GM18508 (cell line): ENCODE data around the gene NR4A1.

Experiments
- ATAC-seq: cut with Tn5 transposase; IDR thresholded peaks from one replicate; pipeline ENCODE4 v1.9.1; 2021; ENCODE audit warnings: moderate number of reproducible peaks; ENCODE audit not compliant: insufficient read depth, unreplicated experiment

Gene NR4A1

DNA sequence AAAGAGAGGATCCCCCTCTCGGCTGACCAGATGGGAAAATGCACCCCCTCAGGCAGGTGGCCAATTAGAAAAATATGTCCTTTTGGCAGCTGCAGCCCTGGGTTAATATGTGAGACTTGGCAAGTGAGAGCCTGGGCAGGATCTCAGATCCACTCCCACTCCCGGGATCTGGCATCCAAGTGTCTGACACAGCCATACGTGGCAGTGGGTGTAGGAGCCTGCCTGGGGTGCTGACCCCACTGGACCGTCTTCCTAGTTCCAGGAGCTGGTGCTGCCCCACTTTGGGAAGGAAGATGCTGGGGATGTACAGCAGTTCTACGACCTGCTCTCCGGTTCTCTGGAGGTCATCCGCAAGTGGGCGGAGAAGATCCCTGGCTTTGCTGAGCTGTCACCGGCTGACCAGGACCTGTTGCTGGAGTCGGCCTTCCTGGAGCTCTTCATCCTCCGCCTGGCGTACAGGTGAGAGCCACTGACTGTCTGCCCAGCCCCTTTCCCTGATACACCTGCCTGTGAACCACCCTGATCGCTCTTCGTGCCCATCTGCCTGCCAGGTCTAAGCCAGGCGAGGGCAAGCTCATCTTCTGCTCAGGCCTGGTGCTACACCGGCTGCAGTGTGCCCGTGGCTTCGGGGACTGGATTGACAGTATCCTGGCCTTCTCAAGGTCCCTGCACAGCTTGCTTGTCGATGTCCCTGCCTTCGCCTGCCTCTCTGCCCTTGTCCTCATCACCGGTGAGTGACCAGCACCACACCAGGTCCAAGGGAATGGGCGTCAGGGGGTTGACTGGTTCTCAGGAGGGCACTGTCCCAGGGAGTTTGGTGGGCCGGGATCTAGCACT is 5.8 kb downstream of the NR4A1 start:
- no peak for ATAC-seq

DNA sequence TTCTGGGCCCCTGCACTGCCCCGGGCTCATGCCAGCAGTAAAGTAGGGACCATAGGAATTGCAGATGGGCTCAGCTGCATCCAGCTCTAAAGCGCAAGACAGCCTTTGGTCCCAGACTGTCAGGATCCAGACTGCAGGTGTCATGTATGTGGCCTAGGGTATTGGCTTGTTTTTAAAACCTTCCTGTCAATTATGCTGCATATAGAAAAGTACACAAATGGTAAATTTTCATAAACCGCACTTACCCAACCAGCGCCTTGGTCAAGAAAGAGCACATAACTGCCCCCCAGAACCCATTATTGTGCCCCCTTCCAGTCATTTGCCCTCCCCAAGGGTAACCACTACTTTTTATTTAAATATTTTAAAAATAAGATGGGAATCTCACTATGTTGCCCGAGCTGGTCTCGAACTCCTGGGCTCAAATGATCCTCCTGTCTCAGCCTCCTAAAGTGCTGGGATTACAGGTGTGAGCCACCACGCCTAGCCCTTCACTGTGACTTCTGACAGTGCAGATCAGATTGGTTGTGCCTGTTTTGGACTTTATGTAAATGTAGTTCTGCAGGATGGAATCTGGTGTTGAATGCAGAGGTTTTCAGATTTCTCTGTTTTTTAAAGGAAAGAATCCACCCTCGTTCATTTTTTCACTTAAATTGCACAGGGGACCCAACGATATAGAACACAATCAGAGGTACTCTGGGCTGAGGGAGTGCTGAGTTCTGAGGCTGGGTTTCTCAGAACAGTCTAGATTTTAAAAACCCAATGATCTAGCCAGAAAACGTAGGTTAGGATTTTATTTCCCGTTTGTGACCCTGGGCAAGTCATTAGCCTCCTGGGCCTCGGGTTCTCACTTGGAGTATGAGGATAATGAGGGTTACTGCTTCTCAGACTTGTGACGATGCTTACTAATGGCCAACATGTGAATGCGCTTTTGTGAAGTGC is 6.7 kb downstream of the NR4A1 start:
- no peak for ATAC-seq

DNA sequence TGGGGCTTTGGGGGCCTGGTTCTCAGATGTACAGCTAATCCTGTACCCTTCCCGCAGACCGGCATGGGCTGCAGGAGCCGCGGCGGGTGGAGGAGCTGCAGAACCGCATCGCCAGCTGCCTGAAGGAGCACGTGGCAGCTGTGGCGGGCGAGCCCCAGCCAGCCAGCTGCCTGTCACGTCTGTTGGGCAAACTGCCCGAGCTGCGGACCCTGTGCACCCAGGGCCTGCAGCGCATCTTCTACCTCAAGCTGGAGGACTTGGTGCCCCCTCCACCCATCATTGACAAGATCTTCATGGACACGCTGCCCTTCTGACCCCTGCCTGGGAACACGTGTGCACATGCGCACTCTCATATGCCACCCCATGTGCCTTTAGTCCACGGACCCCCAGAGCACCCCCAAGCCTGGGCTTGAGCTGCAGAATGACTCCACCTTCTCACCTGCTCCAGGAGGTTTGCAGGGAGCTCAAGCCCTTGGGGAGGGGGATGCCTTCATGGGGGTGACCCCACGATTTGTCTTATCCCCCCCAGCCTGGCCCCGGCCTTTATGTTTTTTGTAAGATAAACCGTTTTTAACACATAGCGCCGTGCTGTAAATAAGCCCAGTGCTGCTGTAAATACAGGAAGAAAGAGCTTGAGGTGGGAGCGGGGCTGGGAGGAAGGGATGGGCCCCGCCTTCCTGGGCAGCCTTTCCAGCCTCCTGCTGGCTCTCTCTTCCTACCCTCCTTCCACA is 7.6 kb downstream of the NR4A1 start:
- no peak for ATAC-seq

DNA sequence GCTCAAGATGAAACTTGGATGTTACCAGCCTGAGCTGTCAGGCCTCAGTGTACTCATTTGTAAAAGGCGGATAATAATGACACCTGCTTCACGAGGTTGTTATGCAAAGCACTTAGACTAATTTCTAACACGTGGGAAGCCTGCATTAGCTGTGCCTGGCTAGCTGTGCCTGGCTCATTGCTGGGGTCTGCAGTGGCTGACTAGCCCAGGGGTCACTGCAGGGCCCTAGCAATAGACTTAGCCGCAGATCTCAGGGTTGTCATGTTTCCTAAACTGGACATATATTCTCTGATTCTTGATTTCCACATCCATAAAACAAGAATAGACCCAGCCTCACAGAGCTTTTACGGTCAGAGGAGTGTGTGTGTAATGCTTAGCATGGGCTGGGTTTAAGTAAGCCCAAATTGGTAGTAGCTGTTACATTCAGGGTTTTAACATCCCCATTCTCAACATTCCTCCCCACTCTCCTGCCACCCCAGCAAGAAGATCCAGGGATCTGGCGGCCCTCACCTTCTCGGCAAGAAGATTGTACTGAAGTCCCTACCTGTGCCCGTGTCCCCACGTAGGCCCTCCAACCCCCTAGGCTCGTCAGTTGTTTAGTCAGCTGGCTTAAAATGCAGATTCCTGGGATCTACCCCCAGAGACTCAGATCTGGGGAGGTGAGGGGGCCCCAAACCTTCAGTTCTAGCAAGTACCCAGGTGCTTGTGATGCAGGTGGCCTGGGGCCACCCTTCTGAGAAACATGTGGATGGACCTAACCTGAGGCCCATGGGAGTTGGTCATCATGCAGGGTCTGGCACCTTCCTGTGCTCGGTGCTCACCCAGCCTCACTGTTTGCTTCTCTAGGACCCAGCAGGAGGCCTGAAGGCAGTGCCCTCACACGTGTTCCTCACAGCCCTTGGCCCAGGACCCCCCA is 8.6 kb downstream of the NR4A1 start:
- no peak for ATAC-seq

DNA sequence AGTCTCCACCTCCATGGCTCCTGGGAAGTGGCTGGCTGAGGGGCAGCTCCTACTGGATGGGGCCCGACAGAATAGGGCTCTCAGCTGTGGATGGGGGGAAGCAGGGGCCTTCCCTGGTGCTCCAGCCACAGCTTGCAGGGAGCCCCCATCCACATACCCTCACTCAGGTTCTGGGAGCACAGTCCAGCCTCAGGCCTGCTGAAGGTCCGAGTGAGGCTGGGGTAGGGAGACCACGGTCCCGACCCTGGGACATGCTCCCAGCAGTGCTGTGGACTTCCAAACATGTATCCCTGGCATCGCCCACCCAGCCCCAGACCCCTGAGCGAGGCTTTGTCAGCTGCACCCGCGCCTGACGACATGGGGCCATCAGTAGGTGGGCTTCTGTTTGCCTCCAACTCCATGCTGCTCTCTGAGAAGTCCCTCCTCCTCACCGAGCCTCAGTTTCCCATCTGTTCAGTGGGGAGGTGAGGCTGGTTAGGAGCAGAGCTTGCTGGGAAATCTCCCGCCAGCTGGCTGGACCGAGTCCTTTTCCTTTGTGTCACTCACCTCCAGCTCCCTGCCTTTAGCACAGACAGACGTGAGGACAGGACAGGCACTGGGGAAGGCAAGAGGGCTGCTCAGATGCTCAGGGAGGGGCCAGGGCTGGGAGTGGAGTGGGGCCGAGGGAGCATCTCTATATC is 9.4 kb downstream of the NR4A1 start:
- ATAC-seq = no peak

DNA sequence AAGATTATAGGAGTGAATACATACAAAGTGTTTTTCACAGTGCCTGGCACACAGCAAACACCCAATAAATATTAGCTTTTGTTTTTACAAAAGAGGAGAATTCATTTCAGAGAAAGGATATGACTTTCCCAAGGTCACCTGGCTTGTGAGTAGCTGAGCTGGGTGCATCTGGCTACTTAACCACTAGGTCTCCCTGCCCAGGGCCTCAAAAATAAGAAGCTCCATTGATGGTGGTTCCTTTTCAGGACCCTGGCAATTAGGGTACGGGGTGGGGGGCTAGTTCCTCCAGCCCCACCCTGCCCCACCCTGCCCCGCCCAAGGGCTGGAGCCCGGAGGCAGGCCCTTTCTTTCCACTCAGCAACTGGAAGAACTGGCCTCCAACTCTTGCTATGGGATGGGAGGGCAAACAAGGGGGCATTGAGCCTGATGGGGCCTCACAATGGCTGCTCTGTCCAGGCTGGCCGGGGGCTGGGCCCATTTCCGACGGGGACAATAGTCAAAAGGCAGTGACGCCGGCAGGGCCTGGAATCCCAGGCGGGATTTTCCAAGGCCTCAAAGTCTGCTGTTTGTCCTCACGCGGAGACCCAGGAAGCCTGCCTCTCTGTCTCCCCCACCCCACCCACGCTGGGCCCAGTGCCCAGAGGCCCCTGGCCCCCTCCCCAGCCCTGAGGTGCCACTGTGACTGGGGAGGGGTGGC is 10.4 kb downstream of the NR4A1 start:
- ATAC-seq = no peak

DNA sequence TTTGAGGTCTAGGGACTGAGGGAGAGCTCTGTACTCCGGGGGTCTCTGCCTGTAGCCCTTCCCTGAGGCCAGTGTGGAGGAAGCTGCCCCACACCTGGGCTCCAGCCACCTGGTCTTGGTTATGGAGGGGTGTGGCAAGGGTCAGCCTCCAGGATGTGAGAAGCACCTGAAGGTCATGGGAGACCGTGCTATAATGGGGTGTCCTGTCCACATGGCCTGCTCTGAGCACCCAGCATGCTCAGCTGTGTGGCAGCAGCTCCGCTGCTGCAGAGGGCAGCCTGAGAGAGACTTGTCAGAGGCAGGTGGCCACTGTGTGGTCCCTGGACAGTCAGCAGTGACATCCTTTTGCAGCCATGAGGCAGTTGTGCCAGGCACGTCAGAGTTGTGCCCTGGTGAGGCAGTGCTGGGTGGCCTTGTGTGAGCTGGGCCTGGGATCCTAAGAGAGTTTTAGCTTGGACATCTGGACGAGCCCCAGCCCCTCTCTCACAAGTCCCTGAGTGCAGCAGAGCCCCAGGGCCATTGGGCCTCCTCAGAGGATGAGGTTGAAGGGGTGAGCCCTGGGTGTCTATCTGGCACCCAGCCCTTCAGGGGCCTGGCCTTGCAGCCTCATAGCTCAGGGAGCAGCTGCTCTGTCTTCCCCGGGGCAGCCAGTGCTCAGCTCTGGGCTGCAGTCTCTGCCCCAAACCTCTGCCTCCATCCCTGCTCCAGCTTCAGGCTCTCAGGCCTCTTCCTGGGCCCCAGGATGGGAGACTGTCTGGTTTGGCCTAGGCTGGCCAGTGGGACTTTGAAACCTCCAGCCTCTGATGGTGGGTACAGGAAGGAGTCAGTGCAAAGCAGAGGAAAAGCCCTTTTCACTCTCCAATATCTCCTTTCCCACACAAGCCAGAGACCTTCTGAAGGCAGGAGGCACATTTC is 11.2 kb downstream of the NR4A1 start:
- ATAC-seq = no peak

DNA sequence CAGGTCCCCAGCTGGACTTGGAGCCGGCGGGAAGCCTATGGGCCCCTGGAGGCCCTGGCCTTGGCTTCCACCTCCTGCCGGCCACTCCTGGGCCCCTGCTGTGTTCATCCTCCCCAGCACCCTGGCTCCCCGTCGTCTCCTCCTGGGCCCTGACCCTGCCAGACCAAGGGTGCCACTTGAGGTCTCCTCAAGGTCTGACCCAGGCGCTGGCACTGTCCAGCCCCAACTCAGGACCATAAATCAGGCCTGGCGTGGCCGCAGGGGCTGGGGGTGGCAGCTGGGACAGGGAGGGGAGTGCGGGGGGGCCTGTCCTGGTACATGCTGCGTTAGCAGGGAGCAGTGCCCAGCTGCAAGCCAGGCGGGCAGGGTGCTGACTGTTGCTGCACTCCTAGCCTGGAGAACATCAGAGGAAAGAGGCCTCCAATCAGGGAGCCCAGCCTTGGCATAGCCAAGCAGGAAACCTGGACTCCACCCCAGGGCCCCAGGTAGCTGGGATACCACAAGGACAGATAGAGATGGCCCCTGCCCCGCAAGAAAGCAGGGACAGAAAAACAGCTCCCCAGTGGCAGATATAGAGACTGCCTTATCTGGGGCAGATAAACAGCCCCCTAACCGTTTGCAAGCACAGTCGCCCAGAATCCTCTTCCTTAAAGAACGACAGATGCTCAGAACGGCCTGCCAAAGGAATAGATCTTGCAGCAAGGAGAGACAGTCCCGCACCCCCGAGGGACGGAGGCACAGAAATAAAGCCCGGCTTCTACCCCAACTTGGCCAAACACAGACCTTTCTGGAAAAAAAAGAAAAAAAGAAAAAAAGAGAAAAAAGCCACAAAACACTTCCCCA is 12.1 kb downstream of the NR4A1 start:
- ATAC-seq = no peak

DNA sequence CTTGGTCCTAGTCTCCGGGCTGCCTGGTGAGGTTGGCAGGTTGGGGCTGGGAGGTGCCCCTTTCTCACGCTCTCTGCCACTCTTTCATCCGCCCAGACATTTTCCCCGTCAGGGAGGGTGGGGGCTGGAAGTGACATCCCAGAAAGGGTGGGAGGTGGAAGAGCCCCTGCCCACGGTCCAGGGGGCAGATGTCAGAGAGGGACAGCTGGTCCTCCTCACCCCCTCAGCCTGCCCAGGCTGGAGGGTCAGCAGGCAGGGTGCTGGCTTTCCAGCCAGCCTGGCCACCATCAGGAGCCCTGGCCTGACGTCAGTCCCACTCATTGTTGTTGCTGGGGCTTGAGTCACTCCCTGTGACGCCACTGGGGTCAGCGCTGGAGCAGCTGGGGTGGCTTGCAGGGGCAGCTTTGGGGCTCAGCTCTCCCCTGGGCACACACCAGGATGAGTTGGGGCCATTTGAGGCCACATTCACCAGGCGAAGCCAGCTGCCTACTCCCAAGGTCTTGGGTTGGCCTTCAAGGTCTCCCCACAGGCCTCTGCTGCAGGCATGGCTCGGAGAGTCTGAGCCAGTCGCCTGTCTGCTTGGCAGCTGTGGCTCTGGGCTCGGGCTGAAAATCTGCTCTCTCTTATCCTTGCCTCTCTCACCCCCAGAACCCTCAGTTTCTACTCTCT is 12.9 kb downstream of the NR4A1 start:
- no peak for ATAC-seq

DNA sequence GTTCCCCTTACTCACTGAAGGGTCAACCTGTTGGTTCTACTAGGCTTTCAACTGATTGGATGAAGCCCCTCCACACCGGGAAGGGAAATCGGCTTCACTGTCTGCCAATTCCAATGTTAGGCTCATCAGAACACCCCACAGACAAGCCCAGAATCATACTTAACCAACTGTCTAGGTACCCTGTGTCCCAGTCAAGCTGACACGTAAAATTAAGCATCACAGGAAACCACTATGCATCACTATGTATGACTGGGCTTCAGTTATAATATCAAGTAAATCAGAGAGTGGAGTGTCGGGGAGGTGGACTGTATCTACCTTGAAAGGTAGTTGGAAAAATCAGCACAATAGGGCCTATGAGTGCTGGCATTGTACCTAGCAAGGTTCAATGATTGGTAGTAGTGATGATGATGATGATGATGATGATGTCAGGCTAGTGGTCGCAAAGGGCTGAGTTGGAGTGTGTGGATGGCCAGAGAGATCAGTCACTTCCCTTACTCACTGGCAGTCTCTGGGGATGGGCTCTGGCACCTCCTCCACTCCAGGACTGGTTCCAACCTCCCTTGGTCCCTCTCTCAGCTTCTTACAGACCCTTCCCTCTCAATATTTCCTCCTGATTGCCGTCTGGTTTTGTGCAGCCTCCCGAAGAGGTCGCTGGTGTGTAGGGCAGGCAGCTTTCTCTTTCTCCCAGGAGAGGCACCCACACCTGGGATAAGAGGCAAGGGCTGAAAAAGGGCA is 15.3 kb downstream of the NR4A1 start:
- ATAC-seq = no peak

DNA sequence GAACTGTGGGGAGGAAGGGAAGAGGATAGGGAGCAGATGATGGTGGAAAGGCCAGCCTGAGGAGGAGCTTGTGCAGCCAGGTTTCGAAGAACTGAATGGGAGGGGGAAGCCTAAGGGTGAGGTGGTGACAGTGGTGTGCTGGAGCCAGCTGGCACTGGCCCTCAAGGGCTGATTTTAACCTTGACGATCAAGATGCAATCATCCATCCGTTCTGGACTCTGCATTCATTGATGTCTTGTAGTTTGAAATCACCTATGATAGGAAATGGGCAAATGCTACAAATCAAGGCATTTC is 15.8 kb downstream of the NR4A1 start:
- ATAC-seq = no peak

DNA sequence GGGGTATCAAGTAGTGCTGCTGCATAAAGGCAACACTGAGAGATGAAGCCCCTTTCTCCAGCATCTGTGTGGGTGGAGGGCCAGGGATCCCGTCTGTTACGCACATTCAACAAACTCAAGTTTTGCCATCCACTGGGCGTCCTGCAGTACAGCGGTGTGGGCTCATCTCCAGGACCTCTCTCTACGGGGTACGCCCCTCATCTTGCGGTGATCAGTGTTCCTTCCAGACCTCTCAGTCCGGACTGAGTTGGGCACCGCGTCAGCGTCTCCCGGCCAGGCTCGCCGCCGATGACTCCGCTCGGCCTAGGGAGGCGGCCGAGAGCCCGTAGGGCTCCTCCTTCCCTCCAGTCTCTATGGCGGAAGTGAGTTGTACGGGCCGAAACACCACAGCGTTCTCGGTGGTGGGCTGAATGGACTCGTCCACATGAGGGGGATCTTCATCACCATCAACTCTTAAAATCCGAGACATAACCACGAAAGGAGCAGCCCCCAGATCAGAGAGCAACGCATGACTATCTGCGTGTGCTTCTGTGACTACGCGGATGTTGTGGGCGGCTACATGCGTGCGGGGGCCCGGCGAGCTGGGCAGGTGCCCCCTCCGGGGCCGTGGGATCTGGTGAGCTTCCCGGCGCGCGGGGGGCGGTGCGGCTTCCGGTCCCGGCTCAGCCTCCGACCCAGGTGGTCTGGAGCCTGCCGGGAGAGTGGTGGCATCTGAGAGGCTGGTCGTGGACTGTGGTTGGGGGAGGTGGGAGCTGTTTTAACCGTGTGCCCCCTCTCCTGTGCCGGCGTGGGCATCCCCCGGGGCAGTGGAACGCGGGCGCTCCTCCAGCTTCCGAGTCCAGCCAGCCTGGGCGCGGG is 18.3 kb downstream of the NR4A1 start, which contains the start of gene ATG101:
Gene ATG101 (plus strand): TSS at position 652 of the 858 bp plus-strand sequence. CDS start 3,673 bp downstream, outside the sequence.
- ATAC-seq = peak; percentile 69

DNA sequence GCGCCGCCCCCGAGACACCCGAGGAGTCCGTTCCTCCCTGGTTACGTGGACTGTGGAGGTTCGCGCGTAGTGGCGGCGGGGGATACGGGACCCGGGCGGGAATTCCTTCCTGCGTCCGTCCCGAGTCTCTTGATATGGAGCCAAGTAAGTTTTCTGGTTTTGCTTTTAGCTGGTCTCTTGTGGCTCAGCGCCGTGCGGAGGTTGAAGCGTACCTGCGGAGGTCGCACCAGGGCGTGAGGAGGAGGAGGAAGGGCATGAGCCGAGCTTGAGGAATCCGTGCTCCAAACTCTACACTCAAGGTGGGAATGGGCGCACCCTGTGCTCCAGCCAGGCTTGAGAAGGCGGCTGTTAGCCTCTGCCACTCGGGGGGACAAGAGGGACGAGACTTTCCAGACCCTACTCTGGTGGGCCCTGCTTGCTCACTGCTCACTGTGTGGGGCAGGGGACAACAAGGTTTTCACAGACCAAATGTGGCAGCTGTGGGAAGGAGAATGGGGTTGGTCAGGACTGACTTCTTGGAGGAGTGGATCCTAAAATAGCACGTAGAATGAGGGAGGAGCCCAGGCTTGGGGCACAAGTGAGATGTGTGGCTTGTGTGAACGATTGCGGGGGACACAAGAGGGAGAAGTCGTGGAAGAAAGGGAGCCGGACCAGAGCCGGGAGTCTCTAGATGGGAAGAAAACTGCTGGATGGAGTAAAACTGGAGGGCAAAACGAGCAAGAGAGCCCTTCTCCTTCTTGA is 19.1 kb downstream of the NR4A1 start:
- ATAC-seq = peak; percentile 6
